NCI-H1436 treated with DMSO at 0.1 percent for 48 hours (cell line): Measurements from ENCODE around the gene CFAP69.
"Not testable (repeated sequence)": the region's sequence is repeated elsewhere in the genome, so short reads cannot be mapped to it uniquely, and the experiment has no call there.

Source experiments
- DNase-seq: peaks from one replicate; lab custom pipeline; 2025; lab: John Stamatoyannopoulos, UW

CFAP69 gene

DNA sequence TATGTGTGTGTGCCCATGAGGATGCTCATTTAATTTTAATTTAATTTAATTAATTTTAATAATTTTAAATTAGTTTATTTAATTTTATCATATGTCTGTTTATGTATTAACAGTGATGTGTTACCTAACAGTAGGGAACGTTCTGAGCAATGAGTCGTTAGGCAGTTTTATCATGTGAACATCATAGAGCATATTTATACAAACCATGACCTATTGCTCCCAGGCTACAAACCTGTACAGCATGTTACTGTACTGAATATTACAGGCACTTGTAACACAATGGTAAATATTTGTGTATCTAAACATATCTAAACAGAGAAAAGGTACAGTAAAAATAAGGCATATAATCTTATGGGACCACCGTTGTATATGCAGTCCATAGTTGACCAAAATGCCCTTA, 13.7 kb upstream of the CFAP69 start:
- no peak for DNase-seq

DNA sequence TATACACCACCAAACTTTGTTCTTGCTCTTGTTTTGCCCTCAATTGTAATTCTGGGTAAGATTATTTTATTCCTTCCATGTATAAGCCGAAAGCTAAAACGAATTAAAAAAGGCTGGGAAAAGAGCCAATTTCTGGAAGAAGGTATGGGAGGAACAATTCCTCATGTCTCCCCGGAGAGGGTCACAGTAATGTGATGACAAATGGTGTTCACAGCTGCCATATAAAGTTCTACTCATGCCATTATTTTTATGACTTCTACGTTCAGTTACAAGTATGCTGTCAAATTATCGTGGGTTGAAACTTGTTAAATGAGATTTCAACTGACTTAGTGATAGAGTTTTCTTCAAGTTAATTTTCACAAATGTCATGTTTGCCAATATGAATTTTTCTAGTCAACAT, 12.5 kb upstream of the CFAP69 start:
- no peak for DNase-seq

DNA sequence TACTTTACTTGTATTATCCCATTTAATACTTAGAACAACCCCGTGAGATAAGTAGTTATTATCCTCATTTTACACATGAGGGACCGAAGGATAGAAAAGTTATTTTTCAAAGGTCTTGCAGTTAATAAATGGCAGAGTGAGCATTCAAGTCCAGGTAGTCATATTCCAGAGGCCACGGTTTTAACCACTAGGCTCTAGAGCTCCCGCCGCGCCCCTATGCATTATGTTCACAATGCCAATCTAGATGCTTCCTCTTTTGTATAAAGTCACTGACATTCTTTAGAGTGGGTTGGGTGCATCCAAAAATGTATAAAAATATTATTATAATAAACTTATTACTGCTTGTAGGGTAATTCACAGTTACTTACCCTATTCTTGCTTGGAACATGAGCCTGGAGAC, 11.4 kb upstream of the CFAP69 start:
- DNase-seq: no peak

DNA sequence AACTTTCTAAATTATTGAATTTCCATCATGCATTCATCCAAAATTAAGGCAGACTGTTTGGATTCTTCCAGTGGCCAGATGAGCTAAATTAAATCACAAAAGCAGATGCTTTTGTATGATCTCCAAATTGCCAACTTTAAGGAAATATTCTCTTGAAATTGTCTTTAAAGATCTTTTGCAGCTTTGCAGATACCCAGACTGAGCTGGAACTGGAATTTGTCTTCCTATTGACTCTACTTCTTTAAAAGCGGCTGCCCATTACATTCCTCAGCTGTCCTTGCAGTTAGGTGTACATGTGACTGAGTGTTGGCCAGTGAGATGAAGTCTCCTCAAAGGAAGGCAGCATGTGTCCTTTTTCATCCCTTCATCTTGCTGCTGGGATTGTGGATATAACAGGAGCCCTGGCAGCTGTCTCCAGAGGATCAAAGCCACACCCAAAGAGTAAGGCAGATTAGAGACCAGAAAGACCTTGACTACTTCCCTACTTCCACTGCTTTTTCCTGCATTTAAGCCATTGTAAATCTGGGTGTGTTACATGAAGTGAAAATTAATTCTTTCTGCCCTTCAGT, 8.2 kb upstream of the CFAP69 start:
- no peak for DNase-seq

DNA sequence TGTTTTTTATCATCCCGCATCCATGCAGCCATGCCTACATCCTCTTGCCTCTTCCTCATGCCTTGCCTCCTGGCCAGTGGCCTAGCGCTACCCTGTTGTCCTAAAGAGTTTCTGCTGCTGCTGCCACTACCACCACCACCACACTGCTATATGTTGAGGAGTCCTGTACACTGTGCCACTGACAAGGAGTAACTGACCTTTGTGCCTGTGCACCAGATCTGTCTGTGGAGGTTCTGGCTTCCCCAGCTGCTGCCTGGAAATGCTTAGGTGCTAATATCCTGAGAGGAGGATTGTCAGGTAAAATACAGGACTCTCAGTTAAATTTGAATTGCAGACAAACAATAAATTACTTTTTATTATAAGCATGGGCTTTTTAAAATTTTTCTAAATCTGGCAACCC, 7.0 kb upstream of the CFAP69 start:
- DNase-seq: no peak

DNA sequence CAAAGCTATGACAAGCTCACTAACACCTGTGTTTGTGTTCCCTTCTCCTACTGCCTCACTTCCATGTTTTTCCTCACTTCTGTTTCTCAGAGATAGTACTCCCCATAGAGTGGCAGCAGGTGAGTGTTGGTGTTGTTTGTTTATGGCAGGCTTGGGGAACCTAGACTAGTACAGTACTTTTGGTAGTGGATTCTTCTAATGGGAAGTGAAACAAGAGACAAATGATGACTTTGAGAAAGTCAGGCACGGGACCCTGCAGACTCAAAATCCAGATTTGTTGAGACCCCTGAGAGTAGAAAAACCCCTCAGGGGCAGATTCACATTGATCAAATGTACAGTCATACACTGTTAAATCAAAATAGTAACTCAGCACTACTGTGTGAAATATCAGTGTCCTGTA, 6.4 kb upstream of the CFAP69 start:
- DNase-seq: no peak

DNA sequence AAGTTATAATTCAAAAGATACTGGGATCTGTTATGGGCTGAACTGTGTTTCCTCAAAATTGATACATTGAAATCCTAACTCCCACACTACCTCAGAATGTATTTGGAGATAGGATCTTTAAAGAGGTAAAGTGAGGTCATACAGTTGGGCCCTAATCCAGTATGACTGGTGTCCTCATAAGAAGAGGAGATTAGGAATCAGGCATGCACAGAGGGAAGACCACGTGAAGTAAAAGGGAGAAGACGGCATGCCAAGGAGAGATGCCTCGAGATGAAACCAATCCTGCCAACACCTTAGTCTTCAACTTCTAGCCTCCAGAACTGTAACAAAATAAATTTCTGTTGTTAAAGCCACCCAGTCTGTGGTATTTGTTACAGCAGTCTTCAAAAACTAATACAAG, 5.9 kb upstream of the CFAP69 start:
- DNase-seq: no peak

DNA sequence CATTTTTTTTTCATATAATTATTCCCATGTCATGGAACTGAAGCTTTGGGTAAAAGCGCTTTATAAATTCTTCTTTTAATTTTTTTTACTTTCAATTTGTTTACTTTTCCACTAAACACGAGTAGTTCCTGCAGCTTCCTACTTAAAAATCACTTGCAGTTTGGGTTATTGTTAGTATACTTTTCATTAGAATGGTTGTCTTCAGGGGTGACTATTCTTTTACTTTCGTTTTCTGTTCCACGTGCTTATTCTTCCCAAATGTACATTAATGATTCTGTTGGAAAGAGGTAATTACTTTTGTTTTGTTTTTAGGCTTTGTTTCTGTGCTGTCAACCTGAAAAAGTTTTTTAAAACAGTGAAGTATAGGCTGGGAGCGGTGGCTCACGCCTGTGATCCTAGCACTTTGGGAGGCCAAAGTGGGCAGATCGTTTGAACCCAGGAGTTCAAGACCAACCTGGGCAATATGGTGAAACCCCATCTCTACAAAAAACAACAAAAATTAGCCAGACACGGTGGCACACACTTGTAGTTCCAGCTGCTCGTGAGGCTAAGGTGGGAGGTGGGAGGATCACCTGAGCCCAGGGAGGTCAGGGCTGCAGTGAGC, 5.2 kb upstream of the CFAP69 start:
- DNase-seq: no peak

DNA sequence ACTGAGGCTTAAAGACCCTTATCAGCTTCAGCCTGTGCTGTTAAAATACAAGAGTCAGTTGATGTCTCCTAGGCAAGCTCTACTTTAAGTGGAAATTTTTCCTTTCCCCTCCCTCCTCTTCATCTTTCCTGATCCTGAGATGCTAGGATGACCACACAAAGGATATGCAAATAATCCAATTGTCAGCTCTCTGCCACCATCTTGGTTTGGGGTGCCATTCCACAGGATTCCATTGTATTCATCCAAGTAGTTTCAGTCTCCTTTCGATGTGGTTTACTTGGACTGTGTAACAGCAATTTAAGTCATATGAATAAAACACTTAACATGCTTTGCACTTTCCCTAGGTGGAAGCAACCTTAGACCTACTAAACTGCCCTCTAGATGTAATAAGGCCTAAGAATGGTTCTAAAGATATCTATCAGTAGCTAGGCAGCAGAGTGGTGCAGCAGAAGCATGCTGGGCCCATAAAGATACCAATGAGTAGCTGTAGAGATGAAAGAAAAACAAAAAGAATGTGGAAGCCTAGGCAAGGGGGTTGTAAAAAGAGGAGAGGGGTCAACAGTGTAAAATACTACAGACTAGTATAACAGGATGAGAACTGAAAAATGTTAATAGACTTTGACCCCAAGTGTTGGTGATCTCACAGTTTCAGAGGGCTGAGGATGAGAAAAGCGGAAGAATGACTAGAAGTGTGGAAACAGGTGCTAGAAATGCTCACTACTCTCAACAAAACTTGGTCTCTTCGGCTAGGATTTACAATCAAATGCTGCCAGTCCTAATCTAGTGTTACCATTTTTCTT, 2.4 kb upstream of the CFAP69 start:
- no peak for DNase-seq

DNA sequence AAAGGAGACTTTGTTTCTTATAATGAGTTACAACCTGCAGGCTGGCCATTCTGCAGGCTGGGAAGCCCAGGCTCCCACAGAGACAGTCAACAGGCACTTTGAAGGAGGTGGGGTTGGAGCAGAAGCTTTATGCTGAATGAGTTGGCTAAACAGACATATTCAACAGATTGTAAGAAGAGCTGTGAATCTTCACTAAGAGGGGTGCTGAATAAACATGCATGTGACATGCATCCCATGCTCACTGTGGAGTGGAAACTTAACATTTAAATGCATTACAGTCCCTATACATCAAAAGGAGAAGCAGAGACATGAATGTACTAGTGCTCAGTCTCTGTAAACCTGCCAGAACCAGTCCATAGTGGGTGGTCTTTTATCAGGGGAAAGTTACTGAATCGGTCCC, 1.4 kb upstream of the CFAP69 start:
- DNase-seq: no peak

DNA sequence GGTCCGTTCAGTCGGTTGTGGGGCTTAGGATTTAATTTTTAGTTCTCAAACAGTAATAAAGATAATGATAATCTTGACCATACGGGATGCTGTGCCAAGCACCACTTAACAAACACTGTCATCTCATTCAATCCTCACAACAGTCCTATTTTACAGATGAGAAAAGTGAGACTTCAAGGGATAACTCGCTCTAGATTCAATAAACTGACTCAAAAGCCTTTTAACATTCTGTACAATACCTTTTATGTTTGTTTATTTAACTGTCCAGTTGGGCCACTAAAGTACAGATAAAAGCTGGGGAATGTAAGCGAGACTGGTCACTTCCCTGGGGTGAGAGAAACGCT, 437 bp upstream of the CFAP69 start:
- DNase-seq: no peak

DNA sequence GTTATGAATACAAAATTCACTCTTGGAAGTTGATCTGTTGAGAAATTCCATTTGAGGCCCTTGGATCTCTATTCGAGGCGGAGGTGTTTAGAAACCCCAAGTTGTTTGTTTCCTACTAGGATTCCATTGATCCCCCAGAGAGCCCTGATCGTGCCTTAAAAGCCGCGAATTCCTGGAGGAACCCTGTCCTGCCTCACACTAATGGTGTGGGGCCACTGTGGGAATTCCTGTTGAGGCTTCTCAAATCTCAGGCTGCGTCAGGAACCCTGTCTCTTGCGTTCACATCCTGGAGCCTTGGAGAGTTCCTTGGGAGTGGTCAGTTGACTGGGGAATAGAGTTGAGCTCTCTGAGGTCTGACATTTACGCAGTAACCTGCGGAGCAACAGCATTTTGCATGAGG, 1.2 kb downstream of the CFAP69 start:
- DNase-seq: no peak

DNA sequence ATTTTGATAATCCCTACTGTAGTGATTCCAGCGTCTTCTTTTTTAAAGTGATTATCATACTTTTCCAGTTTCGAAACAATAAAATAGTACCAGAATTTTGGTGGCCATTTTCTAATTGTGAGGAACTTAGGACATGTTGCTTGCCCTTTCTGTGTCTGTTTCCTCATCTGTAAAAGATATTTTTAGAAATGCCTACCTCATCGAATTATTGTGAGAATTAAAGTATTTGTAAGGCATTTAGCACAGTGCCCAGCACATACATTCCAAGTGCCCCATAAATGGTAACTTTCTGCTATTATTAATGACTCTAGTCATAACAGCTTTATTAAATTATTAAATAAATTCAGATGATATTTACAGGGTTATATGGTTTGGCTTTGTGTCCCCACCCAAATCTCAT, 3.7 kb downstream of the CFAP69 start:
- DNase-seq: no peak

DNA sequence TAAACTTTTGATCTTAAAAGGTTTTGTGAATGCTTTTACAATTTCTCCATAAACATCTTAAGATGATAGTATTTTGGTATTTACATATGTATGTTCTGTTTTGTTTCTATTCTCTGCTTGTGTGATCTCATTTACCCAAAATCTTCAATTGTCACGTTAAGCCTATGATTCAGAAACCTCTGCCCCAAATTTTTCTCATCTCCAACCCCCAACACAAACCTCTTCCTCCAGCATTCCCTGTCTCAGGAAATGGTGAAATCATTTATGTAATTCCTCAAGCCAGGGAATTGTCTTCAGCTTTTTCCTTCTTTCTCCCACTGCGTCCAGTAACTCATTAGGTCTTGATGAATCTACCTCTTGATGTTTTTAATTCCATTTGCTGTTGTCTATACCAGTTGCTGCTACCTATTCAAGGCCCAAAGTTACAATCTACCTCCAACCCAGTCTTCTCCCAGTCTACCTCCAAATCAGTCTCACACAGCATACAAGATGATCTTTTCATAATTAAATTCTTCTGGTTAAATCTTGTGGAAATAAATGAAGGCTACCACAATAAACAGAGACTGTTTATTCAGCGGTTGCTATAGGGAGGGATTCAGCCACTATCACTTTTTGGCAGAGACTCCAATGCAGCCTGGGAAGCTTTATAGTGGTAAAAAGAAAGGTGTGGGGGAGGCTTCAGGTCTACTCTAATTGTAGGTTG, 5.8 kb downstream of the CFAP69 start:
- DNase-seq: no peak

DNA sequence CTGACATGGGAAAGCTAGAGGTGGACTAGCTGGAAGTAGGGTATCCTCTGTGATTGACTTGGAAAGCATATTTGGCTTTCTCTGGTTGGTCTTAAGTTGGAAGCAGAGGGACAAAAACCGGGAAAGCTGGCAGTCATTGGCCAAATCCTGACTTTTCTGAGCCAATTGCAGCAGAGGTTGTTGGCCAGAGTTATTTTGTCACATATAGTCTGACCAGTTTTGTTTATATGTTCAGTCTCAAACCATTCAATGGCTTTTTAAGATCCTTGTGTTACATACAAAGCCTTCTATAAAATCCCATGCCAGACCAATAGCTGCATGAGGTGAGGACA, 6.3 kb downstream of the CFAP69 start:
- no peak for DNase-seq

DNA sequence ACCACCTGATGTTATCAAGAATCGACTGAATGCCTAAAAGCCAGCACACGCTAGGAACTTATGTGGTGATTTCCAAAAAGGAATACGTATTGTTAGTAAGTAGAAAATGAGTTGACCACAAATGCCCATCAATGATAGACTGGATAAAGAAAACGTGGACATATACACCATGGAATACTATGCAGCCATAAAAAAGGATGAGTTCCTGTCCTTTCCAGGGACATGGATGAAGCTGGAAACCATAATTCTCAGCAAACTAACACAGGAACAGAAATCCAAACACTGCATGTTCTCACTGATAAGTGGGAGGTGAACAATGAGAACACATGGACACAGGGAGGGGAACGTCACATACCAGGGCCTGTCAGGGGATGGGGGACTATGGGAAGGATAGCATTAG, 11.0 kb downstream of the CFAP69 start:
- DNase-seq: not testable (repeated sequence)

DNA sequence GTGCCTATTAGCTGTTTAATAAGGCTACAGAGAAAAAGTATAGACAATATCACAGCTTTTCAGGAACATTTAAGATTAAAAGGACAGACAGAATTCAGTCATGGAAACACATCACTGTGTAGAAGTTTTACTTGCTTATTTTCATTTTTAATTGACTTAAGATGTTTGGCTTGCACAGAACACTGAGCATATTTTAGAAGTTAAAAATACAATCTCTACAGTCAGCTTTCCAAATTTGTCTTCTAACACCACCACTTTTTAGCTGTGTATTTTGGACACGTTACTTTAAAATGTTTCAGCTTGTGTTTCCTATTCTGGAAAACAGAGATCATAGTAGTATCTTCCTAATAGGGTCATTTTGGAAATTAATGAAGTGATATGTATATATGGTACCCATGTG, 11.8 kb downstream of the CFAP69 start:
- DNase-seq: no peak

DNA sequence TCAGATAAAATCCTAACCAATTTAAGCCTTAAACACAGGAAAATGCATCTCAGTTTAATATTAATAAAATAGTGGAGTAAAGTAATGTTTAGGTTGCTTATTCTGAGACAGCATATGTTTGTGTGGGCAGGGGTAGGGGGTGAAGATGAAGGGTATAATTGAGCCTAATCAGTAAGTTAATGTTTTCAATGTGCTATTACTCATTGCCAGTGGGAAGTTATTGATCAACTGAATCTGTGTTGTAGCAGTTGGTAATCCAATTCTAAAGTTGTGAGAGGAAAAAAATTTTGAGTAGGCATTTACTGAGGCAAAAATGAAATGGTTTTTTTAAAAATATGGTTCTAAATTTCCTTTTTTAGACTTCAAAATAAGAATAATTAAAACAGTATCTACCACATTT, 16.5 kb downstream of the CFAP69 start:
- DNase-seq: no peak

DNA sequence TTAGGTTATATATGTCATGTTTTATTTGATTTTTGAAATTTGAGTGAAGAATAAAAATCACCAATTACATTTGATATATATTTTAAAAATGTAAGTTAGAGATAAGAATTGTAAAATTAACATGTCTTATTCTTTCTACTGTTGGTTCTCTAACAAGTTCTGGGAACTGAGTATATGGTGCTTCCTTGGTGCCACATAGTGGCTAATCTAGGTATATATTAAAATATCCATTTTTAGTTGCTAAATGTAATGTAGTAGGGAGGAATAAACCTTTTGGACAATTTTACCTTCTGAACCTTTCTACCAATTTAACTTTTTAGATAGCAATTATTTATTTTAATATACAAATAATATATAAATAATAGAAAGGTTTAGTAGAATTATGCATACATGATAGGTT, 17.5 kb downstream of the CFAP69 start:
- no peak for DNase-seq

DNA sequence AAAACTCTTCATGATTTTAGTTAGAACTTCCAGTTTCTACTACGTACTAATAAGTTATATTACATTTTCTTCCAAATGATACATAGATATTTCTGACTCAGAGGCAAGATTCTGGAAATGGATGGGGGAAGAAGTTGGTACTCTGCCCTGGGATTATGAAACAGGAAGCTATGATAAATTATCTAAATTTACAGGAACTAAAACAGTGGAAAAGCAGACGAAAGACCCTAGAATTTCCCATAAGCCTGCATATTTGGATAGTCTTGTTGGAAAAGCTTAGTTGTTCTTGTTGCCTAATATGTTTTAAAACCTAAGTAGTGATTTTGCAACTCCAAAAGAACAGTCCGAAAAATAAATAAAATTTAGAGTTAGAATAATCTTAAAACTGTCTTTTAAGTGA, 21.8 kb downstream of the CFAP69 start:
- no peak for DNase-seq

DNA sequence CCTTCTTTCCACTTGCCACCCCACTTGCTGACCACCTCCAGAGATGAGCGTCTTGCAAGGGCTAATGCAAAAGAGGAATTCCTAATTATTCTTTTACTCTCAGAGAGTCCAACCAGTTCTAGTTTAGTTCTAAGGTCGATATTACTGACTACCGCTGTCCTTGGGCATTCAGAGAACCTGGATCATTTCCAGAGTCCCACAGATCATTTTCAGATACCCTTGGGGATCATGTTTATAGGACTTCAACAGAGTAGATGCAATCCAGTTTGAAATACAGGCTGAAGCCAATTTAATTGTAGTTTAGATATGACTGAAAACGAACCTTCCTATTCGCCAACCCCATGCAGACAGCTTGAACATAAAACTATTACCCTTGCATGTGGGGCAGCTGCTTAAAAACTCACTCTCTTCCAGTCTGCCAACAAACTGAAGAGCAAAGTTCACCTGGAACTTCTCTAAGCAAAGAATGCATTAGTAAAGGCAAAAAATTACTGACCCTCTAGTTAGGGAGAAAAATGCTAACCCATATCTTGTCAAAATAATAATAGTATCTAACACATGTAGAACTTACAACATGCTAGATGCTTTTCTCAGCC, 22.4 kb downstream of the CFAP69 start:
- DNase-seq: no peak

DNA sequence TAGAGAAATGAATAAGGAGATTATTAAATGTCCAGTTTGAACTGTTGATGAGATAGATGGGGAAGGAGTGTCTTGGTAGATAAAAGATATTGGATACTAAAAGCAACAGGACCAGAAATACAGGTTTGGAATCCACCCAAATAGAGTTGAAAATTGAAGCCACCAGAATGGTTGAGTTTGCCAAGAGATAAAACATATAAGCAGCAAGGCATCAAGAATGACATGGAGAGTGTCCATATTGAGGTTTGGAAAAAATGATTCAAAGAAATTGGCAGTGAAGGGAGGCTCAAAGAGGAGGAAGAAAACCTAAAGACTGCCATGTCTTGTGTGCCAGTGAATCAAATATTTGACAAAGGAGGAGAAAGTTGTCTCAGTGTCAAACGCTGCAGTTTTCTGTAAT, 24.2 kb downstream of the CFAP69 start:
- DNase-seq: no peak
